WERI-Rb-1 (cell line): ENCODE results near the gene BIK.

Experiments
- DNase-seq: peaks from one replicate; pipeline ENCODE4 v3.0.0-alpha.2; 2020
- H3K27ac ChIP-seq: fragments of 250-450 bp; sonication (Bioruptor Pico); 2 replicates; pipeline ENCODE4 v1.5.1; 2020; ENCODE audit warnings: mild to moderate bottlenecking, moderate library complexity
- H3K27me3 ChIP-seq: fragments of 250-450 bp; sonication (Bioruptor Pico); 2 replicates; pipeline ENCODE4 v1.5.1; 2021; ENCODE audit warnings: mild to moderate bottlenecking, low read depth, moderate library complexity; ENCODE audit not compliant: insufficient read depth, severe bottlenecking
- H3K36me3 ChIP-seq: fragments of 250-450 bp; sonication (Bioruptor Pico); 2 replicates; pipeline ENCODE4 v1.5.1; 2020; ENCODE audit warnings: mild to moderate bottlenecking, moderate library complexity
- H3K4me3 ChIP-seq: 2 replicates; pipeline ENCODE4 v1.5.1; 2011; ENCODE audit warnings: low read depth, mild to moderate bottlenecking, control low read depth, low read length
- H3K9me3 ChIP-seq: fragments of 250-450 bp; sonication (Bioruptor Pico); 2 replicates; pipeline ENCODE4 v1.5.1; 2021; ENCODE audit warnings: mild to moderate bottlenecking, moderate library complexity; ENCODE audit not compliant: severe bottlenecking
- TF ChIP-seq, protein P1 (sequence below): IDR thresholded peaks from 2 replicates; pipeline ENCODE4 v1.5.1; 2011; ENCODE audit warnings: low read depth, mild to moderate bottlenecking, control low read depth, inconsistent platforms, low read length

The BIK gene

DNA sequence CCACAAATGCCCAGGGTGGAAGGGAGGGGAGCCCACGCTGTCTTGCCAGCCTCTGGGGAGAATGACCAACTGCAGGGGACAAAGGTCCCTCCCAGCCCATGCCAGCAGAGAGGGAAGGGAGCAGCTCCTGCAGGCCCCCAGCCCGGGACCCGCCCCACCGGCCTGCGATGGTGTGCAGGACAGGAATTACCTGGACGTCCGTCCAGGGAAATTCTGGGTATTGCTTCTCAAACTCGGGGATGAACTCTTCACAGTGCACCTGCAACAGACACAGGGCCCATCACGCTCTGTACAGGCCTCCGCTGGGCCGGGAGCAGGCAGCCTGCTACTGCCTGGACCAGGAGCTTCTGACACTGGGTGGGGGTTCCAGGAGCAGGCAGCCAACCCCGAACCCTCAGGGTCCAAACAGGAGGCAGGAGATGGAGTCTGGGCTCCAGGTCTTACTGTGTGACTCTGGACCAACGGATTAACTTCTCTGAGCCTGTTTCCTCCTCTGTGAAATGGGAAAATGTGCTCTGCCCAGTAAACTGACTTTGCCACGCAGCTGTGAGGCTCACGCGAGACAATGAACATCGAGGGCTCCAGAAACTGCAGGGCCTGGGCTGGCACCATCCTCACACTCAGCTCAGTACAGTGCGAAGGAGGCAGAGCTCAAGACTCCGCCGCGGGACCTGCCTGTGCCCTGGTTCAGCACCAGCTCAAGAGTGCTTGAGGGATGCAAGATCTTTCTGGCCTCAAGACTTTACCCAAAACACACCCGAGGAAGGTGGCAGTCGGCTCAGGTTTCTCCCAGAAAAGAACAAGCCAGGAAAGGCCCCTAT, 59.0 kb downstream of the BIK start:
- Histone ChIP-seq H3K36me3 (peaks cover 58% of the 10 kb centered on the region), H3K27ac (no peak overlapping the region), H3K27me3 (no peaks in the 10 kb centered on the region), H3K4me3 (no peak overlapping the region), H3K9me3 (no peaks in the 10 kb centered on the region)
- TF ChIP-seq, protein P1, sequence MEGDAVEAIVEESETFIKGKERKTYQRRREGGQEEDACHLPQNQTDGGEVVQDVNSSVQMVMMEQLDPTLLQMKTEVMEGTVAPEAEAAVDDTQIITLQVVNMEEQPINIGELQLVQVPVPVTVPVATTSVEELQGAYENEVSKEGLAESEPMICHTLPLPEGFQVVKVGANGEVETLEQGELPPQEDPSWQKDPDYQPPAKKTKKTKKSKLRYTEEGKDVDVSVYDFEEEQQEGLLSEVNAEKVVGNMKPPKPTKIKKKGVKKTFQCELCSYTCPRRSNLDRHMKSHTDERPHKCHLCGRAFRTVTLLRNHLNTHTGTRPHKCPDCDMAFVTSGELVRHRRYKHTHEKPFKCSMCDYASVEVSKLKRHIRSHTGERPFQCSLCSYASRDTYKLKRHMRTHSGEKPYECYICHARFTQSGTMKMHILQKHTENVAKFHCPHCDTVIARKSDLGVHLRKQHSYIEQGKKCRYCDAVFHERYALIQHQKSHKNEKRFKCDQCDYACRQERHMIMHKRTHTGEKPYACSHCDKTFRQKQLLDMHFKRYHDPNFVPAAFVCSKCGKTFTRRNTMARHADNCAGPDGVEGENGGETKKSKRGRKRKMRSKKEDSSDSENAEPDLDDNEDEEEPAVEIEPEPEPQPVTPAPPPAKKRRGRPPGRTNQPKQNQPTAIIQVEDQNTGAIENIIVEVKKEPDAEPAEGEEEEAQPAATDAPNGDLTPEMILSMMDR = no peak
- DNase-seq = no peak

DNA sequence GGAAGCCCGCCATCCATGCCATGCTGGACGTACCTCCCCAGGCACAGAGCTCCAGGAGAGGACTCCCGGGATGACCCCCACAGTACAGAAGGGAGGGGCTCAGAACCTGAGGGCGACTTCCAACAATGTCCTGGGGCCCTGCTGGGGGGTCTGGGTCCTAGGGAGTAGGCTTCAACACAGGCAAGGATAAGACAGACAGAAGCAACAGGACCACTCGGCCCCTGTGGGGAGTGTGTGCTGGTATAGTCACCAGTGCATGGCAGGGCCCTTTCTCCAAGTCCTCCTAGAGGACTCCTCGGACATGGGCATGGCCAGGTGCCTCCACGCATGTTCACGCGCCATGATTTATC, 59.6 kb downstream of the BIK start:
- TF ChIP-seq, protein P1 = no peak
- H3K4me3 ChIP-seq = no peak overlapping the region
- no peaks in the 10 kb centered on the region for H3K9me3 ChIP-seq
- DNase-seq = no peak
- H3K36me3 ChIP-seq = peaks cover 64% of the 10 kb centered on the region
- H3K27ac ChIP-seq = no peak overlapping the region
- H3K27me3 ChIP-seq = no peaks in the 10 kb centered on the region

DNA sequence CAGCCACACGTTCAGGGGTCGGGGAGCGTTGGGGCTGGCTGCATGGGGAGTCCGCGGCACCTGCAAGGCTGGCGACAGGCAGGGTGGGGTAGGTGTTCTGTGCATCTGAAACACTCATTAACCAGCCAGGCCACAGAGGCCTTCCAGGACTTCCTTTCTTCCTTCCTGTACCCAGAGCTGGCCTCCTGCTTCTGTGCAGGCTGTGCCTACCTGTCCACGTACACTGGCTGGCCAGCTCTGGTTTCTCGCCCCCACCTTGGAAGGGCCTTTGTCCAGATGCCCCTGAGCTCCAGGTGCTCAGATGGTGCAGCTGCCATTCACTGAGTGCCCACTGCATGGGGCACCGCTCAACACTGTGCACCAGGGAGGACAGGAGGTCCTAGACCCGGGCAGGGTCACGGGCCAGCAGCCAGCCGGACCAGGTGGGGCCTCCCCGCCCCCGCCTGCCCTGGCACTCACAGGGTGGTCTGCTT, 60.5 kb downstream of the BIK start:
- H3K4me3 ChIP-seq = no peak overlapping the region
- no peaks in the 10 kb centered on the region for H3K9me3 ChIP-seq
- DNase-seq = no peak
- TF ChIP-seq, protein P1 = no peak
- H3K27ac ChIP-seq = no peak overlapping the region
- H3K36me3 ChIP-seq = peaks cover 67% of the 10 kb centered on the region
- H3K27me3 ChIP-seq = no peaks in the 10 kb centered on the region

DNA sequence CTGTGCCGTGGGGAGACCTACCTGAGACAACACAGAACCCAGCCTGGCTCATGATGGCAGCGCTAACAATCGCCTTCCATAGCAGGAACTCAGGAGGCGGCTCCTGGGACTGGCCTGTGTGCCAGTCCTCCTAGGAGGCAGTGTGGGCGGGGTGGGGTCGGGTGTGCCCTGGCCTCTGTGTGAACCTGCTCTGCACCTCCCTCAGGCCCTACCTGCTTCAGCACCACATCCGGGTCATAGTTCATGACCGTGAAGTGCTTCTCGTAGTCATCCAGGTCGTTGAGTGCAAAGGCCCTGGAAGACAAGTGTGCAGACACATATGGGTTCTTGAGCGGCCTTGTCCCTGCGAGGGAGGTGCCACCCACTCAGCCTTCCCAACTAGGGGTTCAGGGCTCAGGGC, 61.1 kb downstream of the BIK start:
- no peak for DNase-seq
- Histone ChIP-seq H3K27ac (no peak overlapping the region), H3K27me3 (no peaks in the 10 kb centered on the region), H3K9me3 (no peaks in the 10 kb centered on the region), H3K4me3 (no peak overlapping the region), H3K36me3 (peaks cover 67% of the 10 kb centered on the region)
- TF ChIP-seq, protein P1 = no peak

DNA sequence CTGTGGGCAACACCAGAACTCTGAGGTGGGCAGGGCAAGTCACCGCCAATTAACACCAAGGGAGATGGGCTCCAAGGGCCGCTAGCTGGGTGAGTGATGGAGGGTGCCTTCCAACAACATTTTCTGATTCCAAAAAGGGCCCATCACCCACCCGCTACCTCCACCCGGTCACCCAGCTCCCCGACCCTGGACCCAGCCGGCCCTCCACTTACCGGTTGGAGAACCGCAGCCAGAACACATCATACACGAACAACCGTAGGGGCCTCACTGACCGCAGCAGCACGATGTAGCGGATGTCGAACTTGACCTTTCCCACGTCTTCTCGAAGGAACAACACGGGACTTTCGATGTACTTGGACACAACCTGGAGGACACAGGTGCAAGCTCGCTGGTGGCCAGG, 61.6 kb downstream of the BIK start:
- TF ChIP-seq, protein P1 = no peak
- no peak overlapping the region for H3K4me3 ChIP-seq
- peaks cover 64% of the 10 kb centered on the region for H3K36me3 ChIP-seq
- H3K27ac ChIP-seq = no peak overlapping the region
- no peak for DNase-seq
- H3K9me3 ChIP-seq = no peaks in the 10 kb centered on the region
- no peaks in the 10 kb centered on the region for H3K27me3 ChIP-seq

DNA sequence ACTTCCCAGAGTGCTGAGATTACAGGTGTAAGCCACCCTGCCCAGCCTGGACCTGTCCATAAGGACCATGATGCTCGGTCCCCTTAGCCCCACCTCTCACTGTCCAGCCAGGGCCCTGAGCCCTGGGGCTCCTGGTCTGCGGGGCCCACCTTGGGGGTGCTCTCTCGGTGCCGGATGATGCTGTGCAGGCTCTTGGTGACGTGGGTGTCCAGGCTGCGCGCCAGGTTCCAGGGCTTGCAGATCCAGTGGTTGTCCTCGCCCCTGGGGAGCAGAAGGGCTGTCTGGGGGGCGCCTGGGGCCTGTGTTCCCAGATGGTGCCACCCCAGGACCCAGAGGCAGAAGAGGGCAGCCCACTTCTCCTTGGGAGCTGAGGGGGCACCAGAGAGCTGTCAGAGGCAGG, 63.0 kb downstream of the BIK start:
- H3K4me3 ChIP-seq = no peak overlapping the region
- TF ChIP-seq, protein P1 = no peak
- H3K36me3 ChIP-seq = peaks cover 66% of the 10 kb centered on the region

More for the DNA sequence above, 63.0 kb downstream of the BIK start:
- no peaks in the 10 kb centered on the region for H3K9me3 ChIP-seq
- DNase-seq = no peak
- no peak overlapping the region for H3K27ac ChIP-seq
- H3K27me3 ChIP-seq = no peaks in the 10 kb centered on the region
